Left lung (tissue), 10 donors: ENCODE results near the gene SPATA1. TPM values are rescaled to one million over a fixed set of nuclear protein-coding genes. Genes with fewer than 3 reads are reported as not detected.

Experiments used
- ATAC-seq: fragments of 200-7000 bp; cut with Tn5 transposase; one replicate; pipeline ENCODE4 v1.9.1; 2020; ENCODE audit warnings: moderate library complexity
- DNase-seq, 4 donors: peaks; one replicate each; pipeline ENCODE4 v3.0.0-alpha.2; 2013 to 2020
- H3K27ac ChIP-seq, 2 donors: fragments of 200-600 bp; sonication (generic) in 1 of 2; one replicate each; pipeline versions ENCODE4 v1.5.0 to v1.8.0; 2020 to 2021
- H3K27me3 ChIP-seq, 2 donors: fragments of 200-600 bp; sonication (generic) in 1 of 2; one replicate each; pipeline versions ENCODE4 v1.5.0 to v1.8.0; 2020 to 2021
- H3K36me3 ChIP-seq, 2 donors: fragments of 200-600 bp; sonication (generic) in 1 of 2; one replicate each; pipeline versions ENCODE4 v1.5.0 to v1.8.0; 2020 to 2021
- H3K4me1 ChIP-seq, 2 donors: fragments of 200-600 bp; one replicate each; pipeline ENCODE4 v1.8.0; 2021
- H3K4me3 ChIP-seq, 2 donors: fragments of 200-600 bp; sonication (generic) in 1 of 2; one replicate each; pipeline versions ENCODE4 v1.5.0 to v1.8.0; 2020 to 2021; ENCODE audit warnings: mild to moderate bottlenecking in 1 of 2
- H3K9me3 ChIP-seq, 2 donors: fragments of 200-600 bp; sonication (generic) in 1 of 2; one replicate each; pipeline versions ENCODE4 v1.5.0 to v1.8.0; 2020 to 2021
- CTCF ChIP-seq, 2 donors: fragments of 200-600 bp; sonication (generic) in 1 of 2; IDR thresholded peaks; one replicate each; pipeline versions ENCODE4 v1.5.0 to v1.8.0; 2021; ENCODE audit warnings: antibody characterized with exemption in 2 of 2
- intact Hi-C, 2 donors: fragments of 100-400 bp; cut with DNase I; formaldehyde crosslinking; loops; one replicate each; pipeline versions ENCODE4 v1.11.2 to v1.14.2; 2022
- polyA plus RNA-seq, 6 donors: library from polyadenylated mRNA; unstranded; fragments of 120-200 nt; gene quantifications; one replicate each; pipeline ENCODE4 v1.2.1, GENCODE V29; 2013; ENCODE audit not compliant: insufficient read length in 6 of 6
- total RNA-seq, 2 donors: library from RNA; stranded (reverse); fragmentation: NEBNext Ultra II Directional; extraction: Animal tissue kit (Norgen Biotek cat#: 25700); gene quantifications; one replicate each; pipeline ENCODE4 v1.2.1, GENCODE V29; 2021
- donor health status: DM: no; HTN: yes; CAD: no.
- donor health status: DM: no; HTN: no; CAD: no.

The SPATA1 gene
- total and polyA plus RNA-seq, 8 donors, result 1.3 to 4.0 (median 3.4) TPM

DNA sequence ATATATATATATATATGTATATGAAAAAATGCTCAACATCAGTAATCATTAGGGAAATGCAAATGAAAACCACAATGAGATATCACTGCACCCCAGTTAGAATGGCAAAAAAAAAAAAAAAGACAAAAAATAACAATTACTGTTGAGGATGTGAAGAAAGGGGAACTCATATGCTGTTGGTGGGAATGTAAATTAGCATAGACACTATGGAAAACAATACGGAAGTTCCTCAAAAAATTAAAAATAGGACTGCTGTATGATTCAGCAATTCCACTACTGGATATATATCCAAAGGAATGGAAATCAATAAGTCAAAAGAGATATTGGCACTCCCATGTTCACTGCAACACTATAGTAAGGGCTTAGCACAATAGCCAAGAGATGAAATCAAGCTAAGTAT is 109.6 kb downstream of the SPATA1 start:
- Histone ChIP-seq H3K4me1 (peaks cover 0 to 19% of the 10 kb centered on the region in 2 donors), H3K4me3 (no peak overlapping the region), H3K9me3 (peaks cover 0 to 10% of the 10 kb centered on the region in 2 donors), H3K36me3 (no peaks in the 10 kb centered on the region), H3K27ac (no peak overlapping the region), H3K27me3 (no peaks in the 10 kb centered on the region)
- ATAC-seq, result no peak
- DNase-seq, result no peak
- intact Hi-C loops, result no loop called here
- no peak for TF ChIP-seq CTCF (IDR thresholded peaks at IDR 0.05)

Other genes starting within 250 kb of the SPATA1 start
- gene SAMD13, start 204.7 kb upstream of the SPATA1 start, total RNA-seq, result 1 to 10 TPM in 1 of 2 donors, under 1 TPM in 1; 0.84 to 1.1 TPM
- gene SAMD13, start 204.7 kb upstream of the SPATA1 start, polyA plus RNA-seq, result 1 to 10 TPM; 7.1 to 8.6 (median 8.4) TPM
- 1 to 10 TPM; 1.8 to 2.7 TPM for gene DNASE2B, start 107.9 kb upstream of the SPATA1 start, total RNA-seq
- gene DNASE2B, start 107.9 kb upstream of the SPATA1 start, polyA plus RNA-seq, result under 1 TPM in 3 of 6 donors, not detected in 3; 0.11 to 0.35 (median 0.13) TPM
- 10 to 100 TPM; 20.6 to 28.8 TPM for gene RPF1, start 27.1 kb upstream of the SPATA1 start, total RNA-seq
- gene RPF1, start 27.1 kb upstream of the SPATA1 start, polyA plus RNA-seq, result 10 to 100 TPM; 34.2 to 41.1 (median 39.5) TPM
- 100 to 1,000 TPM; 124 to 147 TPM for gene GNG5, start 195 bp downstream of the SPATA1 start, total RNA-seq
- gene GNG5, start 195 bp downstream of the SPATA1 start, polyA plus RNA-seq, result 100 to 1,000 TPM; 127 to 145 (median 141) TPM
- gene CTBS, start 68.1 kb downstream of the SPATA1 start, total RNA-seq, result 10 to 100 TPM; 22.1 to 25.7 TPM
- 10 to 100 TPM; 11.9 to 14.5 (median 13.3) TPM for gene CTBS, start 68.1 kb downstream of the SPATA1 start, polyA plus RNA-seq
- 10 to 100 TPM; 10.1 to 11.7 TPM for gene SSX2IP, start 184.1 kb downstream of the SPATA1 start, total RNA-seq
- 10 to 100 TPM; 14.8 to 20.2 (median 18.2) TPM for gene SSX2IP, start 184.1 kb downstream of the SPATA1 start, polyA plus RNA-seq